Measurements from ENCODE around the gene SPATS2. TPM values are rescaled to one million over a fixed set of nuclear protein-coding genes. Genes with fewer than 3 reads are reported as not detected.

The SPATS2 gene
- total RNA-seq, 1 experiment from 2014 or later, result 56.3 TPM

- H3K27ac ChIP-seq (ENCODE audit: low read length), result no peak overlapping the region
- H3K36me3 ChIP-seq (ENCODE audit: control insufficient read depth, insufficient read depth, low read length), result peaks cover 2% of the 10 kb centered on the region; the same call in 1 of the 2 replicates
- in situ Hi-C loops (cut with HindIII; ENCODE audit: low pct_unique_long_range_greater_than_20kb, low sequenced_read_pairs) (no loop called here), intact Hi-C loops (cut with micrococcal nuclease; ENCODE audit: unreplicated experiment) (no loop called here)
- H3K27me3 ChIP-seq (ENCODE audit: control insufficient read depth, insufficient read depth, low read length), result no peaks in the 10 kb centered on the region
- no peaks in the 10 kb centered on the region for H3K9me3 ChIP-seq (ENCODE audit: control insufficient read depth, insufficient read depth, low read depth, low read length)
- CTCF ChIA-PET, result no interaction called here
- POLR2A ChIA-PET, result interaction anchor here (1.1 kb wide), 1 partner anchor 18 kb away, joined by 3 read pairs; no protein-coding TSS in a partner anchor
- no peak overlapping the region for H3K4me3 ChIP-seq (ENCODE audit: low read depth in 2 of 2, low read length in 2 of 2)
- TF ChIP-seq TCF7L2 (IDR thresholded peaks at IDR 0.05; ENCODE audit: low read depth, low read length) (no peak), SIN3A (IDR thresholded peaks at IDR 0.05; ENCODE audit: borderline replicate concordance, insufficient read depth, low read depth, low read length) (no peak), REST (IDR thresholded peaks at IDR 0.05; ENCODE audit: insufficient read depth in 1 of 2, low read depth in 2 of 2, low read length in 1 of 2) (no peak), CTCF (IDR thresholded peaks at IDR 0.05) (no peak), POLR2AphosphoS5 (IDR thresholded peaks at IDR 0.05; ENCODE audit: low read depth, low read length) (no peak)
- BruUV-seq (replicated peaks), result no TSS peak
- peaks cover 6% of the 10 kb centered on the region; the same call in 1 of the 2 replicates for H3K4me1 ChIP-seq (ENCODE audit: control insufficient read depth, insufficient read depth, low read length)
- DNase-seq (ENCODE audit: low read depth, low spot score), result no peak
- peak; percentile 8; the same call in 1 of the 2 replicates for ATAC-seq
Observed at GRCh38 chr12:49330032-49330619, 37.1 kb upstream of the SPATS2 start.

- ATAC-seq (no peak), DNase-seq (ENCODE audit: low read depth, low spot score) (no peak)
- no peak for TF ChIP-seq REST (IDR thresholded peaks at IDR 0.05; ENCODE audit: insufficient read depth in 1 of 2, low read depth in 2 of 2, low read length in 1 of 2)
- TF ChIP-seq CTCF (IDR thresholded peaks at IDR 0.05), result no peak
- TF ChIP-seq POLR2AphosphoS5 (IDR thresholded peaks at IDR 0.05; ENCODE audit: low read depth, low read length), result no peak
- TF ChIP-seq SIN3A (IDR thresholded peaks at IDR 0.05; ENCODE audit: borderline replicate concordance, insufficient read depth, low read depth, low read length), result no peak
- no peak for TF ChIP-seq TCF7L2 (IDR thresholded peaks at IDR 0.05; ENCODE audit: low read depth, low read length)
- Histone ChIP-seq H3K4me1 (ENCODE audit: control insufficient read depth, insufficient read depth, low read length) (peaks cover 6% of the 10 kb centered on the region; the same call in 1 of the 2 replicates), H3K4me3 (ENCODE audit: low read depth in 2 of 2, low read length in 2 of 2) (no peak overlapping the region), H3K9me3 (ENCODE audit: control insufficient read depth, insufficient read depth, low read depth, low read length) (no peaks in the 10 kb centered on the region), H3K27me3 (ENCODE audit: control insufficient read depth, insufficient read depth, low read length) (no peaks in the 10 kb centered on the region), H3K36me3 (ENCODE audit: control insufficient read depth, insufficient read depth, low read length) (peaks cover 2% of the 10 kb centered on the region; the same call in 1 of the 2 replicates), H3K27ac (ENCODE audit: low read length) (no peak overlapping the region)
- in situ Hi-C loops (cut with HindIII; ENCODE audit: low pct_unique_long_range_greater_than_20kb, low sequenced_read_pairs) (no loop called here), intact Hi-C loops (cut with micrococcal nuclease; ENCODE audit: unreplicated experiment) (no loop called here)
- POLR2A ChIA-PET, result no interaction called here
- CTCF ChIA-PET, result interaction anchor here (0.6 to 2.3 kb wide), 10 partner anchors 8 to 292 kb away, joined by 3 to 45 read pairs (median 8); partner anchors contain the start of genes PRPF40B and TROAP
- BruUV-seq (replicated peaks), result no TSS peak
Observed at GRCh38 chr12:49330631-49331379, 36.5 kb upstream of the SPATS2 start.

All from Panc1 (cell line).